HCT116 (cell line): ENCODE results near the gene GPS1. TPM values are rescaled to one million over a fixed set of nuclear protein-coding genes. Genes with fewer than 3 reads are reported as not detected.

Experiments
- ATAC-seq: fragments of 200-7000 bp; cut with Tn5 transposase; 2 replicates; pipeline ENCODE4 v1.9.1; 2020; ENCODE audit warnings: mild to moderate bottlenecking, moderate library complexity
- BruUV-seq: library from RNA; stranded (reverse); fragments of 400-500 nt; replicated peaks from 2 replicates; lab custom pipeline; 2021; lab: Mats Ljungman, UMichigan
- CTCF ChIA-PET: fragments of 300-600 bp; sonication (Branson Sonifier 250); formaldehyde crosslinking; loops from one replicate; lab custom pipeline; 2021; ENCODE audit warnings: antibody characterized with exemption; lab: Charles Lee
- POLR2A ChIA-PET: fragments of 300-600, 350-600 bp; sonication (Branson Sonifier 250); formaldehyde crosslinking; loops from one replicate; lab custom pipeline; 2021; ENCODE audit warnings: antibody characterized with exemption; lab: Charles Lee
- RAD21 ChIA-PET, 2 experiments: fragments of 300-600 bp; sonication (Branson Sonifier 250); formaldehyde crosslinking; loops; one replicate each; lab custom pipeline; 2023; ENCODE audit warnings: low total read pairs in 2 of 2; ENCODE audit not compliant: uncharacterized antibody in 2 of 2, unreplicated experiment in 2 of 2, low non-redundant PET in 1 of 2; lab: Charles Lee
- DNase-seq: peaks from one replicate; pipeline ENCODE4 v3.0.0-alpha.2; 2010; ENCODE audit warnings: low read depth, low spot score
- H2AFZ ChIP-seq: fragments of 200-600 bp; shearing (Covaris generic), sonication (generic); 2 replicates; pipeline ENCODE4 v1.6.1; 2017; ENCODE audit warnings: low read depth, mixed run types, mixed read lengths, antibody characterized with exemption, low read length; ENCODE audit not compliant: poor library complexity, severe bottlenecking
- H3K27ac ChIP-seq: 2 replicates; pipeline ENCODE4 v1.5.1; 2012; ENCODE audit warnings: low read depth, low read length
- H3K27me3 ChIP-seq: fragments of 200-600 bp; sonication (generic); 2 replicates; pipeline ENCODE4 v1.6.1; 2016; ENCODE audit warnings: mixed run types, low read length, mixed read lengths; ENCODE audit not compliant: insufficient read depth
- H3K36me3 ChIP-seq, 2 experiments: fragments of 200-500 bp in 1 of 2; fragments of 200-600 bp in 1 of 2; sonication (Bioruptor generic) in 1 of 2; sonication (generic) in 1 of 2; 2 replicates each; pipeline versions ENCODE4 v1.5.1 to v1.6.1; 2014 to 2016; ENCODE audit warnings: low read length in 2 of 2, inconsistent platforms in 1 of 2, mixed read lengths in 1 of 2, mixed run types in 1 of 2; ENCODE audit not compliant: insufficient read depth in 2 of 2, control insufficient read depth in 1 of 2
- H3K4me1 ChIP-seq, 2 experiments: fragments of 200-600 bp in 1 of 2; sonication (generic) in 1 of 2; 2 replicates each; pipeline versions ENCODE4 v1.5.1 to v1.6.1; 2012 to 2017; ENCODE audit warnings: low read length in 2 of 2, inconsistent platforms in 1 of 2, mild to moderate bottlenecking in 1 of 2, mixed read lengths in 1 of 2, mixed run types in 1 of 2, moderate library complexity in 1 of 2; ENCODE audit not compliant: insufficient read depth in 2 of 2, control insufficient read depth in 1 of 2
- H3K4me2 ChIP-seq: fragments of 200-600 bp; sonication (generic); 2 replicates; pipeline ENCODE4 v1.6.1; 2017; ENCODE audit warnings: mixed run types, low read length, mixed read lengths
- H3K4me3 ChIP-seq, 2 experiments: fragments of 200-600 bp in 1 of 2; sonication (generic) in 1 of 2; replicated peaks in 1 of 2; 2 replicates each; pipeline ENCODE4 v1.5.1; 2011 to 2016; ENCODE audit warnings: low read length in 2 of 2, control low read depth in 1 of 2, low read depth in 1 of 2, mild to moderate bottlenecking in 1 of 2, mixed read lengths in 1 of 2, mixed run types in 1 of 2
- H3K79me2 ChIP-seq: fragments of 200-600 bp; sonication (generic); 2 replicates; pipeline ENCODE4 v1.6.1; 2017; ENCODE audit warnings: mild to moderate bottlenecking, mixed run types, low read length, moderate library complexity, mixed read lengths; ENCODE audit not compliant: insufficient read depth
- H3K9ac ChIP-seq: fragments of 200-600 bp; sonication (generic); 2 replicates; pipeline ENCODE4 v1.6.1; 2016; ENCODE audit warnings: low read length, mixed read lengths
- H3K9me2 ChIP-seq: fragments of 200-600 bp; sonication (generic), shearing (Covaris generic); 2 replicates; pipeline ENCODE4 v1.6.1; 2017; ENCODE audit warnings: mixed run types, mild to moderate bottlenecking, moderate library complexity; ENCODE audit not compliant: insufficient read depth
- H3K9me3 ChIP-seq, 2 experiments: fragments of 200-500 bp in 1 of 2; fragments of 200-600 bp in 1 of 2; sonication (Bioruptor generic) in 1 of 2; sonication (generic) in 1 of 2; 2 replicates each; pipeline ENCODE4 v1.6.1; 2014 to 2017; ENCODE audit warnings: low read length in 2 of 2, mixed read lengths in 2 of 2, inconsistent platforms in 1 of 2, low read depth in 1 of 2, mild to moderate bottlenecking in 1 of 2, mixed run types in 1 of 2, moderate library complexity in 1 of 2; ENCODE audit not compliant: control insufficient read depth in 1 of 2, insufficient read depth in 1 of 2
- H4K20me1 ChIP-seq: fragments of 200-600 bp; sonication (generic), shearing (Covaris generic); 2 replicates; pipeline ENCODE4 v1.6.1; 2017; ENCODE audit warnings: mixed run types, mild to moderate bottlenecking, moderate library complexity; ENCODE audit not compliant: insufficient read depth
- ATF3 ChIP-seq: IDR thresholded peaks from 2 replicates; pipeline ENCODE4 v1.6.1; 2012
- MAX ChIP-seq: IDR thresholded peaks from 2 replicates; pipeline ENCODE4 v1.6.1; 2012
- REST ChIP-seq: IDR thresholded peaks from 2 replicates; pipeline ENCODE4 v1.6.1; 2012; ENCODE audit warnings: low read depth
- SIN3A ChIP-seq: IDR thresholded peaks from 2 replicates; pipeline ENCODE4 v1.6.1; 2012; ENCODE audit warnings: low read depth
- YY1 ChIP-seq: IDR thresholded peaks from 2 replicates; pipeline ENCODE4 v1.6.1; 2011; ENCODE audit warnings: low read length, low read depth, moderate library complexity, mild to moderate bottlenecking; ENCODE audit not compliant: insufficient replicate concordance; ENCODE audit errors: extremely low read depth
- ZFX ChIP-seq: fragments of 450-650 bp; IDR thresholded peaks from 2 replicates; pipeline ENCODE4 v1.6.1; 2017
- ZNF274 ChIP-seq: fragments of 200-500 bp; sonication (Bioruptor generic); IDR thresholded peaks from 2 replicates; pipeline ENCODE4 v1.6.1; 2014; ENCODE audit warnings: mild to moderate bottlenecking, low read depth, low read length, inconsistent platforms
- intact Hi-C: fragments of 100-400 bp; cut with micrococcal nuclease; formaldehyde crosslinking; loops from 2 replicates; pipeline ENCODE4 v1.10.0; 2022
- total RNA-seq: library from RNA; stranded (reverse); gene quantifications from one replicate; pipeline ENCODE4 v1.2.1, GENCODE V29; 2021; ENCODE audit not compliant: unreplicated experiment

Gene GPS1
- total RNA-seq, 1 experiment from 2014 or later: 205 TPM

GRCh38 chr17:82005701-82006348, 45.9 kb upstream of the GPS1 start:
- Histone ChIP-seq H3K79me2 (no peaks in the 10 kb centered on the region), H3K9ac (no peak overlapping the region), H2AFZ (no peak overlapping the region), H3K9me3 (no peaks in the 10 kb centered on the region), H3K27me3 (no peaks in the 10 kb centered on the region), H4K20me1 (no peaks in the 10 kb centered on the region), H3K9me2 (no peaks in the 10 kb centered on the region), H3K4me3 (no peak overlapping the region), H3K27ac (peak overlapping the region; percentile 25; the same call in 1 of the 2 replicates), H3K4me2 (no peak overlapping the region), H3K4me1 (peaks cover 39 to 48% of the 10 kb centered on the region in 2 experiments), H3K36me3 (no peaks in the 10 kb centered on the region)
- CTCF ChIA-PET: interaction anchor here (3.3 kb wide), 1 partner anchor 15 kb away, joined by 23 read pairs; no protein-coding TSS in a partner anchor
- DNase-seq: no peak
- ATAC-seq: no peak
- BruUV-seq: no TSS peak
- TF ChIP-seq SIN3A: no peak
- no peak for TF ChIP-seq ATF3
- no peak for TF ChIP-seq ZFX
- TF ChIP-seq REST: no peak
- TF ChIP-seq ZNF274: no peak
- TF ChIP-seq MAX: no peak
- TF ChIP-seq YY1: no peak
- RAD21 ChIA-PET: no interaction called here
- intact Hi-C loops: no loop called here
- POLR2A ChIA-PET: no interaction called here
